Measurements from ENCODE around the gene EFL1.

The EFL1 gene

GRCh38 chr15:82138306-82138705, 124.2 kb downstream of the EFL1 start:
- Histone ChIP-seq H3K27me3 (ENCODE audit: control insufficient read depth, insufficient read depth, low read length) (no peaks in the 10 kb centered on the region), H3K36me3 (ENCODE audit: control insufficient read depth, insufficient read depth, low read length) (no peaks in the 10 kb centered on the region), H3K4me3 (ENCODE audit: low read depth, low read length) (no peak overlapping the region), H3K9ac (ENCODE audit: low read depth, low read length) (no peak overlapping the region), H3K4me1 (ENCODE audit: control insufficient read depth, insufficient read depth, low read length) (no peaks in the 10 kb centered on the region), H3K9me3 (ENCODE audit: control insufficient read depth, insufficient read depth, low read length) (no peaks in the 10 kb centered on the region)

- Histone ChIP-seq H3K36me3 (ENCODE audit: control insufficient read depth, insufficient read depth, low read length) (no peaks in the 10 kb centered on the region), H3K4me1 (ENCODE audit: control insufficient read depth, insufficient read depth, low read length) (no peaks in the 10 kb centered on the region), H3K9ac (ENCODE audit: low read depth, low read length) (no peak overlapping the region), H3K9me3 (ENCODE audit: control insufficient read depth, insufficient read depth, low read length) (no peaks in the 10 kb centered on the region), H3K4me3 (ENCODE audit: low read depth, low read length) (no peak overlapping the region), H3K27me3 (ENCODE audit: control insufficient read depth, insufficient read depth, low read length) (no peaks in the 10 kb centered on the region)
These were observed 125.3 kb downstream of the EFL1 start for GRCh38 chr15:82137261-82137660.

GRCh38 chr15:82136120-82136519, 126.4 kb downstream of the EFL1 start:
- H3K27me3 ChIP-seq (ENCODE audit: control insufficient read depth, insufficient read depth, low read length) = no peaks in the 10 kb centered on the region
- no peak overlapping the region for H3K9ac ChIP-seq (ENCODE audit: low read depth, low read length)
- H3K9me3 ChIP-seq (ENCODE audit: control insufficient read depth, insufficient read depth, low read length) = no peaks in the 10 kb centered on the region
- no peak overlapping the region for H3K4me3 ChIP-seq (ENCODE audit: low read depth, low read length)
- H3K4me1 ChIP-seq (ENCODE audit: control insufficient read depth, insufficient read depth, low read length) = no peaks in the 10 kb centered on the region
- no peaks in the 10 kb centered on the region for H3K36me3 ChIP-seq (ENCODE audit: control insufficient read depth, insufficient read depth, low read length)

GRCh38 chr15:82135638-82136037, 126.9 kb downstream of the EFL1 start:
- H3K36me3 ChIP-seq (ENCODE audit: control insufficient read depth, insufficient read depth, low read length) = no peaks in the 10 kb centered on the region
- no peak overlapping the region for H3K4me3 ChIP-seq (ENCODE audit: low read depth, low read length)
- H3K9me3 ChIP-seq (ENCODE audit: control insufficient read depth, insufficient read depth, low read length) = no peaks in the 10 kb centered on the region
- no peak overlapping the region for H3K9ac ChIP-seq (ENCODE audit: low read depth, low read length)
- no peaks in the 10 kb centered on the region for H3K4me1 ChIP-seq (ENCODE audit: control insufficient read depth, insufficient read depth, low read length)
- no peaks in the 10 kb centered on the region for H3K27me3 ChIP-seq (ENCODE audit: control insufficient read depth, insufficient read depth, low read length)

GRCh38 chr15:82134461-82134860, 128.1 kb downstream of the EFL1 start:
- H3K4me3 ChIP-seq (ENCODE audit: low read depth, low read length) = no peak overlapping the region
- H3K36me3 ChIP-seq (ENCODE audit: control insufficient read depth, insufficient read depth, low read length) = no peaks in the 10 kb centered on the region
- H3K9me3 ChIP-seq (ENCODE audit: control insufficient read depth, insufficient read depth, low read length) = no peaks in the 10 kb centered on the region
- no peaks in the 10 kb centered on the region for H3K27me3 ChIP-seq (ENCODE audit: control insufficient read depth, insufficient read depth, low read length)
- no peak overlapping the region for H3K9ac ChIP-seq (ENCODE audit: low read depth, low read length)
- H3K4me1 ChIP-seq (ENCODE audit: control insufficient read depth, insufficient read depth, low read length) = no peaks in the 10 kb centered on the region

GRCh38 chr15:82133251-82133650, 129.3 kb downstream of the EFL1 start:
- H3K4me3 ChIP-seq (ENCODE audit: low read depth, low read length) = no peak overlapping the region
- H3K36me3 ChIP-seq (ENCODE audit: control insufficient read depth, insufficient read depth, low read length) = no peaks in the 10 kb centered on the region
- H3K9me3 ChIP-seq (ENCODE audit: control insufficient read depth, insufficient read depth, low read length) = no peaks in the 10 kb centered on the region
- no peaks in the 10 kb centered on the region for H3K4me1 ChIP-seq (ENCODE audit: control insufficient read depth, insufficient read depth, low read length)
- no peaks in the 10 kb centered on the region for H3K27me3 ChIP-seq (ENCODE audit: control insufficient read depth, insufficient read depth, low read length)
- H3K9ac ChIP-seq (ENCODE audit: low read depth, low read length) = no peak overlapping the region

- Histone ChIP-seq H3K9ac (ENCODE audit: low read depth, low read length) (no peak overlapping the region), H3K27me3 (ENCODE audit: control insufficient read depth, insufficient read depth, low read length) (no peaks in the 10 kb centered on the region)
These were observed 129.8 kb downstream of the EFL1 start for GRCh38 chr15:82132742-82133141.

GRCh38 chr15:82132096-82132495, 130.4 kb downstream of the EFL1 start:
- H3K9me3 ChIP-seq (ENCODE audit: control insufficient read depth, insufficient read depth, low read length) = no peaks in the 10 kb centered on the region
- no peak overlapping the region for H3K4me3 ChIP-seq (ENCODE audit: low read depth, low read length)
- H3K9ac ChIP-seq (ENCODE audit: low read depth, low read length) = no peak overlapping the region
- no peaks in the 10 kb centered on the region for H3K36me3 ChIP-seq (ENCODE audit: control insufficient read depth, insufficient read depth, low read length)
- no peaks in the 10 kb centered on the region for H3K4me1 ChIP-seq (ENCODE audit: control insufficient read depth, insufficient read depth, low read length)
- no peaks in the 10 kb centered on the region for H3K27me3 ChIP-seq (ENCODE audit: control insufficient read depth, insufficient read depth, low read length)

More at GRCh38 chr15:82132742-82133141, 129.8 kb downstream of the EFL1 start:
- Histone ChIP-seq H3K36me3 (ENCODE audit: control insufficient read depth, insufficient read depth, low read length) (no peaks in the 10 kb centered on the region), H3K4me3 (ENCODE audit: low read depth, low read length) (no peak overlapping the region), H3K9me3 (ENCODE audit: control insufficient read depth, insufficient read depth, low read length) (no peaks in the 10 kb centered on the region), H3K4me1 (ENCODE audit: control insufficient read depth, insufficient read depth, low read length) (no peaks in the 10 kb centered on the region)

- no peak overlapping the region for H3K9ac ChIP-seq (ENCODE audit: low read depth, low read length)
- no peak overlapping the region for H3K4me3 ChIP-seq (ENCODE audit: low read depth, low read length)
- H3K4me1 ChIP-seq (ENCODE audit: control insufficient read depth, insufficient read depth, low read length) = no peaks in the 10 kb centered on the region
- no peaks in the 10 kb centered on the region for H3K27me3 ChIP-seq (ENCODE audit: control insufficient read depth, insufficient read depth, low read length)
- H3K36me3 ChIP-seq (ENCODE audit: control insufficient read depth, insufficient read depth, low read length) = no peaks in the 10 kb centered on the region
- H3K9me3 ChIP-seq (ENCODE audit: control insufficient read depth, insufficient read depth, low read length) = no peaks in the 10 kb centered on the region
These were observed 132.3 kb downstream of the EFL1 start for GRCh38 chr15:82130248-82130647.

GRCh38 chr15:82129761-82130160, 132.8 kb downstream of the EFL1 start:
- no peaks in the 10 kb centered on the region for H3K9me3 ChIP-seq (ENCODE audit: control insufficient read depth, insufficient read depth, low read length)
- H3K36me3 ChIP-seq (ENCODE audit: control insufficient read depth, insufficient read depth, low read length) = no peaks in the 10 kb centered on the region
- no peaks in the 10 kb centered on the region for H3K4me1 ChIP-seq (ENCODE audit: control insufficient read depth, insufficient read depth, low read length)
- H3K27me3 ChIP-seq (ENCODE audit: control insufficient read depth, insufficient read depth, low read length) = no peaks in the 10 kb centered on the region
- no peak overlapping the region for H3K9ac ChIP-seq (ENCODE audit: low read depth, low read length)
- H3K4me3 ChIP-seq (ENCODE audit: low read depth, low read length) = no peak overlapping the region

GRCh38 chr15:82129149-82129692, 133.3 kb downstream of the EFL1 start:
- Histone ChIP-seq H3K9me3 (ENCODE audit: control insufficient read depth, insufficient read depth, low read length) (no peaks in the 10 kb centered on the region), H3K36me3 (ENCODE audit: control insufficient read depth, insufficient read depth, low read length) (no peaks in the 10 kb centered on the region), H3K9ac (ENCODE audit: low read depth, low read length) (no peak overlapping the region), H3K4me3 (ENCODE audit: low read depth, low read length) (no peak overlapping the region), H3K27me3 (ENCODE audit: control insufficient read depth, insufficient read depth, low read length) (no peaks in the 10 kb centered on the region), H3K4me1 (ENCODE audit: control insufficient read depth, insufficient read depth, low read length) (no peaks in the 10 kb centered on the region)

GRCh38 chr15:82128401-82129148, 134.0 kb downstream of the EFL1 start:
- no peaks in the 10 kb centered on the region for H3K9me3 ChIP-seq (ENCODE audit: control insufficient read depth, insufficient read depth, low read length)
- no peaks in the 10 kb centered on the region for H3K4me1 ChIP-seq (ENCODE audit: control insufficient read depth, insufficient read depth, low read length)
- no peak overlapping the region for H3K9ac ChIP-seq (ENCODE audit: low read depth, low read length)
- H3K4me3 ChIP-seq (ENCODE audit: low read depth, low read length) = no peak overlapping the region
- H3K27me3 ChIP-seq (ENCODE audit: control insufficient read depth, insufficient read depth, low read length) = no peaks in the 10 kb centered on the region
- H3K36me3 ChIP-seq (ENCODE audit: control insufficient read depth, insufficient read depth, low read length) = no peaks in the 10 kb centered on the region

Data from iPS-15b (cell line).